Sigmoid colon (tissue), 7 donors: ENCODE measurements around the gene THAP11. TPM values are rescaled to one million over a fixed set of nuclear protein-coding genes. Genes with fewer than 3 reads are reported as not detected.

Experiments
- DNase-seq: peaks from one replicate; pipeline ENCODE4 v3.0.0-alpha.2; 2019
- H3K27ac ChIP-seq, 4 donors: fragments of 200-600 bp; sonication (generic); one replicate each; pipeline ENCODE4 v1.5.1; 2016 to 2019; ENCODE audit warnings: mild to moderate bottlenecking in 1 of 4
- H3K27me3 ChIP-seq, 3 donors: fragments of 200-600 bp; sonication (generic); one replicate each; pipeline ENCODE4 v1.5.1; 2019; ENCODE audit warnings: mild to moderate bottlenecking in 1 of 3
- H3K36me3 ChIP-seq, 4 donors: fragments of 200-600 bp; sonication (generic); one replicate each; pipeline ENCODE4 v1.5.1; 2016 to 2019
- H3K4me1 ChIP-seq, 4 donors: fragments of 200-600 bp; sonication (generic); one replicate each; pipeline ENCODE4 v1.5.1; 2017 to 2019
- H3K4me3 ChIP-seq, 4 donors: fragments of 200-600 bp; sonication (generic); one replicate each; pipeline ENCODE4 v1.5.1; 2017 to 2019; ENCODE audit warnings: mild to moderate bottlenecking in 2 of 4, moderate library complexity in 1 of 4
- H3K9me3 ChIP-seq, 4 donors: fragments of 200-600 bp in 3 of 4; sonication (generic) in 3 of 4; one replicate each; pipeline versions ENCODE4 v1.5.1 to v1.6.1; 2013 to 2019
- EP300 ChIP-seq, 4 donors: sonication (generic); formaldehyde crosslinking; IDR thresholded peaks; one replicate each; pipeline ENCODE4 v1.6.1; 2017; ENCODE audit warnings: antibody characterized with exemption in 4 of 4
- POLR2A ChIP-seq, 2 donors: fragments of 450-650 bp; IDR thresholded peaks; one replicate each; pipeline ENCODE4 v1.6.1; 2016; ENCODE audit warnings: antibody characterized with exemption in 2 of 2, mild to moderate bottlenecking in 2 of 2, moderate library complexity in 2 of 2
- POLR2AphosphoS5 ChIP-seq, 4 donors: sonication (generic); formaldehyde crosslinking; IDR thresholded peaks; one replicate each; pipeline ENCODE4 v1.6.1; 2017; ENCODE audit warnings: antibody characterized with exemption in 4 of 4
- WGBS, 2 donors: extraction: QIAGEN DNeasy Blood & Tissue Kit; methylation state at CpG; one replicate each; pipeline ENCODE4 v1.1.7; 2013; 5-methylcytosine and 5-hydroxymethylcytosine counted together
- intact Hi-C: fragments of 100-400 bp; cut with DNase I; formaldehyde crosslinking; loops from one replicate; pipeline ENCODE4 v1.15.1; 2023
- polyA plus RNA-seq, 3 donors: library from polyadenylated mRNA; stranded (reverse); fragments of 200-250 nt; gene quantifications; one replicate each; pipeline ENCODE4 v1.2.3, GENCODE V29; 2013
- total RNA-seq, 4 donors: library from RNA; depleted of rRNA; stranded (reverse); fragments of >200 nt; gene quantifications; one replicate each; pipeline ENCODE4 v1.1.0, GENCODE V29; 2016
- TF ChIP-seq, protein P1 (sequence below), 4 experiments: fragments of 450-650 bp in 3 of 4; fragments of 200-600 bp in 1 of 4; IDR thresholded peaks; one replicate each; pipeline ENCODE4 v1.5.1; 2016 to 2019; ENCODE audit warnings: antibody characterized with exemption in 4 of 4, mild to moderate bottlenecking in 3 of 4, moderate library complexity in 2 of 4
- donor health status: healthy with polysubstance abuse.
- donor health status: Bipolar disorder and iron deficiency.
- donor health status: healthy.

THAP11 gene
- total and polyA plus RNA-seq, 7 donors, result 16.2 to 85.6 (median 63.9) TPM

DNA sequence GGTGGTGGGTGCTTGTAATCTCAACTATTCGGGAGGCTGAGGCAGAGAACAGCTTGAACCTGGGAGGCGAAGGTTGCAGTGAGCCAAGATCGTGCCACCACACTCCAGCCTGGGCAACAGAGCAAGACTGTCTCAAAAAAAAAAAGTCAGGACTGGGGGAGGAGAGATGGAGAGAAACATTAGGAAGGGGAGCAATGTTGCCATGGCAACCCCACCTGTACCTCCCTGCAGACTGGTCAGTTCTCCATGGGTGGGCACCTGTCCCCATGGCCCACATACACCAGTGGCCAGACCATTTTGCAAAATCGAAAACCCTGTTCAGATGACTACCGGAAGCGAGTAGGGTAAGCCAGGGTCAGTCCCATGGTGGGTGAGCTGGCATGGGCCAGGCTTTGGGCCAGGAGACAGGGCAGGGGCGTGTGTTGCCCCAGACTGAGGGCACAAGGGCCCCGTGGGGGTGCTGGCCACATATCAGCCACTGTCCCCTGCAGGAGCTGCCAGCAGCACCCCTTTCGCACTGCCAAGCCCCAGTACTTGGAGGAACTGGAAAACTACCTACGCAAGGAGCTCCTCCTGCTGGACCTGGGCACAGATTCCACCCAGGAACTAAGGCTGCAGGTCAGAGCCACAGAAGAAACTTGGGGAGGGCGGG, 21.4 kb upstream of the THAP11 start:
- intact Hi-C loops, result no loop called here
- no peaks in the 10 kb centered on the region for H3K27me3 ChIP-seq
- DNase-seq, result no peak
- TF ChIP-seq, protein P1, sequence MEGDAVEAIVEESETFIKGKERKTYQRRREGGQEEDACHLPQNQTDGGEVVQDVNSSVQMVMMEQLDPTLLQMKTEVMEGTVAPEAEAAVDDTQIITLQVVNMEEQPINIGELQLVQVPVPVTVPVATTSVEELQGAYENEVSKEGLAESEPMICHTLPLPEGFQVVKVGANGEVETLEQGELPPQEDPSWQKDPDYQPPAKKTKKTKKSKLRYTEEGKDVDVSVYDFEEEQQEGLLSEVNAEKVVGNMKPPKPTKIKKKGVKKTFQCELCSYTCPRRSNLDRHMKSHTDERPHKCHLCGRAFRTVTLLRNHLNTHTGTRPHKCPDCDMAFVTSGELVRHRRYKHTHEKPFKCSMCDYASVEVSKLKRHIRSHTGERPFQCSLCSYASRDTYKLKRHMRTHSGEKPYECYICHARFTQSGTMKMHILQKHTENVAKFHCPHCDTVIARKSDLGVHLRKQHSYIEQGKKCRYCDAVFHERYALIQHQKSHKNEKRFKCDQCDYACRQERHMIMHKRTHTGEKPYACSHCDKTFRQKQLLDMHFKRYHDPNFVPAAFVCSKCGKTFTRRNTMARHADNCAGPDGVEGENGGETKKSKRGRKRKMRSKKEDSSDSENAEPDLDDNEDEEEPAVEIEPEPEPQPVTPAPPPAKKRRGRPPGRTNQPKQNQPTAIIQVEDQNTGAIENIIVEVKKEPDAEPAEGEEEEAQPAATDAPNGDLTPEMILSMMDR (IDR thresholded peaks at IDR 0.05), result no peak
- TF ChIP-seq POLR2A (IDR thresholded peaks at IDR 0.05) (no peak), EP300 (IDR thresholded peaks at IDR 0.05) (no peak)
- 86 to 93% methylated on average over 11 of the region's 11 CpGs for whole genome bisulfite sequencing, 2 donors
- H3K27ac ChIP-seq, result no peak overlapping the region
- H3K4me3 ChIP-seq, result no peak overlapping the region
- peaks cover 0 to 5% (median 4%) of the 10 kb centered on the region in 4 donors for H3K4me1 ChIP-seq
- no peaks in the 10 kb centered on the region for H3K36me3 ChIP-seq
- no peaks in the 10 kb centered on the region for H3K9me3 ChIP-seq

DNA sequence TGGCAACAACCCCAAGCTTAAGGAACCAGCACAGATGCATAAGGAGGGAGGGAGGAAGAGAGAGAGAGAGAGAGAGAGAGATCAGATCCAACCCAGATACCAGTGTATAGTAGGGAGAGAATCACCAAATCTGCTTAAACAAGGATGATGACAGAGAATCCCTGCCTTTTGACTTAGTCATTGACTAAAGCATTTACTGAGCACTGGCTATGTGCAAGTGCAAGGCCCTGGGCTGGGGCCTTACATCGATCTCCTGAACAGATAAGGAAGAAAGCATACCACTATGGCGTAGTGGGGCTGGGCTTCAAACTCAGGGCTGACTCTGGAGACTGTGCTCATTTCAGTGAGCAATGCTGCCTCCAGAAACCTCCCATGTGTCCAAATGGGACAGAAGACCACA, 19.6 kb upstream of the THAP11 start:
- H3K36me3 ChIP-seq, result peaks cover 0 to 10% (median 3%) of the 10 kb centered on the region in 4 donors
- no peaks in the 10 kb centered on the region for H3K4me1 ChIP-seq
- H3K27ac ChIP-seq, result no peak overlapping the region
- DNase-seq, result no peak
- TF ChIP-seq POLR2A (IDR thresholded peaks at IDR 0.05), result no peak
- no peak for TF ChIP-seq EP300 (IDR thresholded peaks at IDR 0.05)
- no peak for TF ChIP-seq POLR2AphosphoS5 (IDR thresholded peaks at IDR 0.05)
- TF ChIP-seq, protein P1 (IDR thresholded peaks at IDR 0.05), result no peak
- no peaks in the 10 kb centered on the region for H3K9me3 ChIP-seq
- H3K4me3 ChIP-seq, result no peak overlapping the region
- intact Hi-C loops, result no loop called here
- 95 to 97% methylated on average over 2 of the region's 2 CpGs for WGBS, 2 donors
- no peaks in the 10 kb centered on the region for H3K27me3 ChIP-seq

DNA sequence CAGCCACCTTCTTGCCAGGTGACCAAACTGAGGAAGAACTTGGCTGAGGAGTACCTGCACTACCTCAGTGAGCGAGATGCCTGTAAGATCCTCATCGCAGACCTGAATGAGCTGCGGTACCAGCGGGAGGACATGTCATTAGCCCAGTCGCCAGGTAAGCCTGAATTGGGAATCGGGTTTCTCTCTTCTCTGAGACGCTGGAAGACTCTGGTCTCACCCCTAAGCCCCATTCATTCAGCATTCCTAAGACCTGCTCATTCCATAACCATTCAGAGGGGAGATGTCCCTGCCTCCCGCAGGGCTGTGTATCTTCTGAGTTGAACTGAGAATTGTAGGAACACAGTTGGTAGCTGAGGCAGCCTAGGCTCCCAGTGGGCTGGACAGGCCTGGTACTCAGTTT, 17.0 kb upstream of the THAP11 start:
- TF ChIP-seq POLR2AphosphoS5 (IDR thresholded peaks at IDR 0.05), result no peak
- TF ChIP-seq EP300 (IDR thresholded peaks at IDR 0.05), result no peak
- TF ChIP-seq POLR2A (IDR thresholded peaks at IDR 0.05), result no peak
- H3K27ac ChIP-seq, result no peak overlapping the region
- H3K27me3 ChIP-seq, result no peaks in the 10 kb centered on the region
- WGBS, 2 donors, result 89 to 91% methylated on average over 8 of the region's 8 CpGs
- H3K36me3 ChIP-seq, result peaks cover 9 to 36% (median 26%) of the 10 kb centered on the region in 4 donors
- no peak for DNase-seq
- intact Hi-C loops, result no loop called here
- no peaks in the 10 kb centered on the region for H3K4me1 ChIP-seq
- H3K9me3 ChIP-seq, result no peaks in the 10 kb centered on the region
- no peak overlapping the region for H3K4me3 ChIP-seq

DNA sequence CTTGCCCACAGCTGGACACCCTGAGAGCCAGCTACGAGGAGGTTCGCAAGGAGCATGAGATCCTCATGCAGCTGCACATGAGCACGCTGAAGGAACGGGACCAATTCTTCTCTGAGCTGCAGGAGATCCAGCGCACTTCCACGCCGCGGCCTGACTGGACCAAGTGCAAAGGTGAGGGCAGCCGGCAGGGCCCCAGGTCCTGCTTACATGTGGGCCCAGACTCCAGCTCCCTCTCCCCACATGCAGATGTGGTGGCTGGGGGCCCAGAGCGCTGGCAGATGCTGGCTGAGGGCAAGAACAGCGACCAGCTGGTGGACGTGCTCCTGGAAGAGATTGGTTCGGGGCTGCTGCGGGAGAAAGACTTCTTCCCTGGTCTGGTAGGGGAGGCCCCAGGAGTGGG, 16.2 kb upstream of the THAP11 start:
- Histone ChIP-seq H3K4me1 (no peaks in the 10 kb centered on the region), H3K9me3 (no peaks in the 10 kb centered on the region), H3K4me3 (no peak overlapping the region), H3K36me3 (peaks cover 12 to 44% (median 30%) of the 10 kb centered on the region in 4 donors), H3K27ac (no peak overlapping the region), H3K27me3 (no peaks in the 10 kb centered on the region)
- DNase-seq, result no peak
- intact Hi-C loops, result no loop called here
- 93 to 95% methylated on average over 14 of the region's 14 CpGs for WGBS, 2 donors
- no peak for TF ChIP-seq POLR2AphosphoS5 (IDR thresholded peaks at IDR 0.05)
- TF ChIP-seq EP300 (IDR thresholded peaks at IDR 0.05), result no peak
- no peak for TF ChIP-seq POLR2A (IDR thresholded peaks at IDR 0.05)
- TF ChIP-seq, protein P1 (IDR thresholded peaks at IDR 0.05), result no peak

DNA sequence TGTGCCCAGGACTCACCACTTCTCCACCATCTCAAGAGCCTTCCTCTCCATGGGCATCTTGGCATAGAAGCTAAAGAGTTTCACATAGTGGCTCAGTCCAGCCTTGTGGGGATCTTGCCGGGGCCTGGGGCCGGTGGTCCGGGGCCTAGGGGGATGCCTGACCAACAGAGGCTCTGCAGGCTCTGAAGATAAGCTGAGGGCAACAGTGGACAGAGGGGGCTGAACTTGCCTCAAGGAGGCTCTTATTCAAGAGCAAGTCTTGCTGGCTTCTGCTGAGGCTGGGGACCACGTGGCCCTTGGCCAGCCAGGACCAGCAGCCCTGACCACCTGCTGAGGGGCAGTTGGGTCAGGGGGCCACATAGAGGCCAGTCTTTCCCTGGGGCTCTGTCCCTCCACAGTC, 13.5 kb upstream of the THAP11 start:
- intact Hi-C loops, result no loop called here
- Histone ChIP-seq H3K27me3 (no peaks in the 10 kb centered on the region), H3K36me3 (peaks cover 12 to 58% (median 33%) of the 10 kb centered on the region in 4 donors), H3K4me3 (no peak overlapping the region), H3K27ac (no peak overlapping the region), H3K4me1 (peaks cover 0 to 14% (median 11%) of the 10 kb centered on the region in 4 donors), H3K9me3 (no peaks in the 10 kb centered on the region)
- 96% methylated on average over 4 of the region's 4 CpGs for WGBS, 2 donors
- DNase-seq, result no peak
- TF ChIP-seq POLR2A (IDR thresholded peaks at IDR 0.05), result no peak
- no peak for TF ChIP-seq POLR2AphosphoS5 (IDR thresholded peaks at IDR 0.05)

DNA sequence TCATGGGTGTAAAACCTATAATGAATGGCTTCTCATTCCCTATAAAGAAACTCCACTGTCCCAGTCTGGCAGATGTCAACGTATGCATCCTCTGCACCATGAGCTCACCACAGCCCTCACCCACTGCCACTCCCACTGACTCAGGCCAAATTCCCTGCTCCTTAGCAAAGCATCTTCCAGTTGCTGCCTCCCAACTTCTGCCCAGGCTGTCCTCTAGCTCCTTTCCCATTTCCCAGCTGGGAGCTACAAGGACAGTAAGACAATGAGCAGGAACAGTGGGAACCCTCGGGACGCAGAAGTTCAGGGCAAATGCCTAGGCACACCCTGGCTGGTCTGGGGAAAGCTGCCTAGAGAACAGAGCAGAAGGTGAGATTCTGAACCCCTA, 9.1 kb upstream of the THAP11 start:
- TF ChIP-seq POLR2A (IDR thresholded peaks at IDR 0.05) (no peak), EP300 (IDR thresholded peaks at IDR 0.05) (no peak), POLR2AphosphoS5 (IDR thresholded peaks at IDR 0.05) (no peak)
- TF ChIP-seq, protein P1 (IDR thresholded peaks at IDR 0.05), result no peak
- Histone ChIP-seq H3K36me3 (peaks cover 12 to 43% (median 27%) of the 10 kb centered on the region in 4 donors), H3K27ac (peak overlapping the region; percentile 80 to 84 (median 82)), H3K27me3 (no peaks in the 10 kb centered on the region), H3K4me3 (peak overlapping the region; percentile 72 to 99 (median 84)), H3K9me3 (no peaks in the 10 kb centered on the region), H3K4me1 (peaks cover 0 to 19% (median 17%) of the 10 kb centered on the region in 4 donors)
- intact Hi-C loops, result no loop called here
- DNase-seq, result no peak
- WGBS, 2 donors, result 1 to 7% methylated on average over 3 of the region's 3 CpGs
